K562 (cell line): ENCODE measurements around the gene CCNYL1. TPM values are rescaled to one million over a fixed set of nuclear protein-coding genes. Genes with fewer than 3 reads are reported as not detected.

Source experiments
- ATAC-seq: fragments of 200-7000 bp; cut with Tn5 transposase; 3 replicates; pipeline ENCODE4 v1.9.1; 2020; ENCODE audit warnings: moderate library complexity
- BruUV-seq: library from RNA; stranded (reverse); fragments of 400-500 nt; replicated peaks from 2 replicates; lab custom pipeline; 2021; lab: Mats Ljungman, UMichigan
- CTCF ChIA-PET: fragments of 300-600 bp; formaldehyde crosslinking; extraction: SDS; loops from one replicate; lab custom pipeline; 2021; ENCODE audit warnings: low intra/inter-chr PET ratio; lab: Yijun Ruan, JAX
- POLR2A ChIA-PET: fragments of 300-600, 350-650 bp; sonication (Branson Sonifier 250); formaldehyde crosslinking; extraction: SDS; loops from one replicate; lab custom pipeline; 2021; ENCODE audit warnings: antibody characterized with exemption, inconsistent platforms; lab: Yijun Ruan, JAX
- DNase-seq, 4 experiments: peaks; one replicate each; pipeline versions ENCODE4 v3.0.0 to v3.0.0-alpha.2; 2011 to 2018; ENCODE audit warnings: low spot score in 3 of 4, mixed read lengths in 3 of 4; ENCODE audit errors: extremely low read depth in 1 of 4
- FAIRE-seq: peaks from 2 replicates; lab custom pipeline; 2011; peaks lifted over from hg19 to GRCh38; lab: Jason Lieb, UNC
- H2AFZ ChIP-seq: 2 replicates; pipeline ENCODE4 v1.6.0; 2011; ENCODE audit warnings: low read depth, low read length, control low read depth, inconsistent platforms
- H3K27ac ChIP-seq: fragments of 200-600 bp; 3 replicates; pipeline ENCODE4 v1.8.0; 2011; ENCODE audit warnings: low read depth, mild to moderate bottlenecking, control low read depth, inconsistent platforms, low read length, moderate library complexity, mixed read lengths; ENCODE audit errors: extremely low read depth
- H3K27me3 ChIP-seq, 2 experiments: fragments of 300-600 bp in 1 of 2; 2 replicates in 1 of 2; 3 replicates in 1 of 2; pipeline versions ENCODE4 v1.6.0 to v1.8.0; 2011; ENCODE audit warnings: inconsistent platforms in 2 of 2, low read length in 2 of 2, mild to moderate bottlenecking in 1 of 2, mixed read lengths in 1 of 2, moderate library complexity in 1 of 2; ENCODE audit not compliant: control insufficient read depth in 2 of 2, insufficient read depth in 2 of 2
- H3K36me3 ChIP-seq: fragments of 300-600 bp; 3 replicates; pipeline ENCODE4 v1.8.0; 2011; ENCODE audit warnings: mild to moderate bottlenecking, low read length, inconsistent platforms; ENCODE audit not compliant: control insufficient read depth, insufficient read depth
- H3K4me1 ChIP-seq, 2 experiments: fragments of 200-600 bp in 1 of 2; replicated peaks in 1 of 2; 2 replicates in 1 of 2; 3 replicates in 1 of 2; pipeline versions ENCODE4 v1.5.1 to v1.8.0; 2011; ENCODE audit warnings: inconsistent platforms in 2 of 2, low read length in 2 of 2, mild to moderate bottlenecking in 1 of 2, mixed read lengths in 1 of 2, moderate library complexity in 1 of 2; ENCODE audit not compliant: control insufficient read depth in 2 of 2, insufficient read depth in 2 of 2
- H3K4me2 ChIP-seq: 2 replicates; pipeline ENCODE4 v1.6.1; 2011; ENCODE audit warnings: low read length, control low read depth, inconsistent platforms, mixed read lengths; ENCODE audit not compliant: insufficient read depth
- H3K4me3 ChIP-seq: fragments of 200-600 bp; sonication (generic), shearing (Covaris generic); 2 replicates; pipeline ENCODE4 v1.5.1; 2016; ENCODE audit warnings: control low read depth, inconsistent platforms
- H3K79me2 ChIP-seq: fragments of 200-600 bp; 3 replicates; pipeline ENCODE4 v1.8.0; 2011; ENCODE audit warnings: low read length, inconsistent platforms; ENCODE audit not compliant: control insufficient read depth, insufficient read depth
- H3K9ac ChIP-seq, 2 experiments: 2 replicates each; pipeline versions ENCODE4 v1.6.0 to v1.6.1; 2011; ENCODE audit warnings: low read depth in 2 of 2, low read length in 2 of 2, control low read depth in 1 of 2, inconsistent platforms in 1 of 2, mild to moderate bottlenecking in 1 of 2, mixed read lengths in 1 of 2; ENCODE audit not compliant: insufficient read depth in 1 of 2
- H3K9me1 ChIP-seq: one replicate; pipeline ENCODE4 v1.6.0; 2011; ENCODE audit warnings: inconsistent platforms, mild to moderate bottlenecking, low read length, moderate library complexity; ENCODE audit not compliant: control insufficient read depth, insufficient read depth
- H3K9me3 ChIP-seq: replicated peaks from 2 replicates; pipeline ENCODE4 v1.5.1; 2011; ENCODE audit warnings: low read depth, low read length, inconsistent platforms; ENCODE audit not compliant: control insufficient read depth, insufficient read depth
- H4K20me1 ChIP-seq: replicated peaks from 2 replicates; pipeline ENCODE4 v1.6.1; 2011; ENCODE audit warnings: low read length, inconsistent platforms, mixed read lengths; ENCODE audit not compliant: control insufficient read depth, insufficient read depth
- ASH1L ChIP-seq: fragments of 450-650 bp; IDR thresholded peaks from 2 replicates; pipeline ENCODE4 v1.6.1; 2018; ENCODE audit warnings: borderline replicate concordance, mild to moderate bottlenecking, low read depth; ENCODE audit not compliant: partially characterized antibody
- DEAF1 ChIP-seq: fragments of 450-650 bp; formaldehyde crosslinking; IDR thresholded peaks from 2 replicates; pipeline ENCODE4 v1.4.0; 2020; ENCODE audit warnings: mild to moderate bottlenecking, moderate library complexity
- NEUROD1 ChIP-seq: fragments of 150-350 bp; IDR thresholded peaks from 2 replicates; pipeline ENCODE4 v1.6.1; 2014; ENCODE audit warnings: borderline replicate concordance, low read length, low read depth; ENCODE audit not compliant: partially characterized antibody
- PHB2 ChIP-seq: fragments of 450-650 bp; IDR thresholded peaks from 2 replicates; pipeline ENCODE4 v1.6.1; 2017; ENCODE audit warnings: low read depth
- SMC3 ChIP-seq: conservative IDR thresholded peaks from 2 replicates; pipeline ENCODE4 v1.6.1; 2011; ENCODE audit warnings: low read depth, low read length, improper control_type of control experiment; ENCODE audit not compliant: insufficient read depth
- ZBTB40 ChIP-seq, 2 experiments: fragments of 450-650 bp in 1 of 2; sonication (generic) in 1 of 2; formaldehyde crosslinking in 1 of 2; IDR thresholded peaks; 2 replicates each; pipeline versions ENCODE4 v1.7.1 to v1.9.0; 2016 to 2022; ENCODE audit warnings: inconsistent platforms in 1 of 2, mild to moderate bottlenecking in 1 of 2, missing genetic modification reagents in 1 of 2
- ZBTB5 ChIP-seq: fragments of 450-650 bp; IDR thresholded peaks from 2 replicates; pipeline ENCODE4 v1.6.1; 2017; ENCODE audit warnings: antibody characterized with exemption
- ZNF717 ChIP-seq: fragments of 250-450 bp; sonication (Bioruptor Pico); IDR thresholded peaks from 2 replicates; pipeline ENCODE4 v1.5.0; 2021
- WGBS: fragments of 100-300 bp; shearing (Covaris generic); methylation state at CpG from one replicate; pipeline ENCODE4 v1.1.6; 2016; ENCODE audit warnings: low coverage, mixed read lengths; ENCODE audit not compliant: insufficient coverage; ENCODE audit errors: missing lambda C conversion rate; 5-methylcytosine and 5-hydroxymethylcytosine counted together
- in situ Hi-C: fragments of 300-500 bp; cut with MboI; formaldehyde crosslinking; loops from 4 replicates; pipeline ENCODE4 v1.15.0; 2018; ENCODE audit warnings: inconsistent platforms, mixed read lengths
- intact Hi-C: fragments of 100-400 bp; cut with micrococcal nuclease; formaldehyde crosslinking; loops from 2 replicates; pipeline ENCODE4 v1.14.2; 2022
- polyA plus RNA-seq, 8 experiments: library from polyadenylated mRNA; depleted of rRNA in 4 of 8; stranded (reverse) in 5 of 8; unstranded in 3 of 8; fragments of >200 nt; fragmentation: Nextera tagmentation in 2 of 8; fragmentation: Illumina TruSeq in 1 of 8; extraction: Ambion mirVana in 2 of 8; extraction: Trizol in 1 of 8; gene quantifications; 2 replicates each; pipeline versions ENCODE4 v1.2.1 to v1.2.3, GENCODE V29; 2011 to 2014; ENCODE audit warnings: inconsistent platforms in 1 of 8, missing spikeins in 1 of 8
- total RNA-seq, 7 experiments: library from RNA; depleted of rRNA in 6 of 7; stranded (reverse); fragments of >200 nt in 6 of 7; fragmentation: Illumina TruSeq in 2 of 7; extraction: Trizol in 2 of 7; gene quantifications; 2 replicates each; pipeline versions ENCODE4 v1.2.1 to v1.2.3, GENCODE V29; 2011 to 2021; ENCODE audit warnings: low replicate concordance in 1 of 7

The CCNYL1 gene
- total and polyA plus RNA-seq, 9 of the 15 experiments (the other 6 are each of a cell fraction or from before 2014, with no cell fraction given) = 1.9 to 7.5 (median 4.7) TPM

- Histone ChIP-seq H3K4me3 (no peak overlapping the region), H2AFZ (no peak overlapping the region), H3K4me1 (no peaks in the 10 kb centered on the region), H3K4me2 (no peak overlapping the region), H3K27me3 (no peaks in the 10 kb centered on the region), H3K9me3 (no peaks in the 10 kb centered on the region), H3K9me1 (no peaks in the 10 kb centered on the region), H4K20me1 (no peaks in the 10 kb centered on the region), H3K27ac (no peak overlapping the region), H3K9ac (no peak overlapping the region), H3K36me3 (no peaks in the 10 kb centered on the region), H3K79me2 (no peaks in the 10 kb centered on the region)
- intact Hi-C loops (loop anchor here (2.0 to 10.0 kb wide), 2 partner anchors 107 to 929 kb away; no protein-coding TSS in a partner anchor), in situ Hi-C loops (no loop called here)
- DNase-seq = peak in 1 of 4 experiments; percentile 25
- FAIRE-seq = no peak
- 13% methylated on average over 3 of the region's 3 CpGs for WGBS
- POLR2A ChIA-PET = interaction anchor here (1.8 kb wide), 1 partner anchor 12 kb away, joined by 4 read pairs; no protein-coding TSS in a partner anchor
- BruUV-seq = no TSS peak
- peak; percentile 75 for ATAC-seq
- CTCF ChIA-PET = interaction anchor here (1.1 to 2.5 kb wide), 2 partner anchors 107 to 109 kb away, joined by 4 to 12 read pairs; partner anchors contain the start of gene METTL21A
- TF ChIP-seq NEUROD1 = no peak
- TF ChIP-seq PHB2 = no peak
- no peak for TF ChIP-seq ZBTB5
- no peak for TF ChIP-seq ZBTB40 (IDR thresholded peaks at IDR 0.05)
- TF ChIP-seq ZBTB40 (CRISPR knock-in tag; IDR thresholded peaks at IDR 0.05) = no peak
- TF ChIP-seq ASH1L = no peak
- 0 out of 2 replicates have a peak, but pooled peaks have one; percentile 28 for TF ChIP-seq SMC3
- TF ChIP-seq ZNF717 (CRISPR knock-in tag) = no peak
- peak; percentile 44; the same call in 1 of the 2 replicates for TF ChIP-seq DEAF1 (CRISPR knock-in tag)
Measured at GRCh38 chr2:207734264-207734635, 22.8 kb downstream of the CCNYL1 start.
